ENCODE results near the gene THBS2.
"Not testable (repeated sequence)": the region's sequence is repeated elsewhere in the genome, so short reads cannot be mapped to it uniquely, and the experiment has no call there.

The THBS2 gene

GRCh38 chr6:169185011-169185521 lies 68.6 kb downstream of the THBS2 start:
- H3K36me3 Mint-ChIP-seq, result no peaks in the 10 kb centered on the region
- no peak overlapping the region for H3K27ac Mint-ChIP-seq
- DNase-seq (ENCODE audit: low spot score in 2 of 2), result no peak
- H3K4me3 Mint-ChIP-seq, result no peak overlapping the region
- H3K4me1 Mint-ChIP-seq, result peaks cover 7% of the 10 kb centered on the region
- H3K9me3 Mint-ChIP-seq, result no peaks in the 10 kb centered on the region
- ATAC-seq, result no peak

DNA sequence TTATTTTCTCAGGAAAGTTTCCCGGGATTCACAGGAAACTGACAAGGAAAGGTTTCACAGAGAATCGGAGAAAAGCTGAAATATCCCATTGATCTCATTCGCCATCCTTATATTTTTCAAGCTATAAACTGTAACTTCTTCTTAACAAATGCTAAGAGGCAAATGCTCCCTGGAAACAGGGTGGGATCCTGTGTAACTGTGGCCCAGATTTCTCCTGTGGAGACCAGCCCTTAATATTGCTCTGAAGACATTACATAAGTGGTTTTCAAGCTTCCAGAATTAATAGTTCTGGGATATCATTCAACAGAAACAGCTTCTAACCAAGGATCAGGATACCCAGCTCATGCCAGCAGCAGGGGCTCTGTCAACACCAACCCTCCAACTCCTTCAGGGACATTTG lies 69.2 kb downstream of the THBS2 start:
- no peak overlapping the region for H3K4me3 Mint-ChIP-seq
- DNase-seq (ENCODE audit: low spot score in 2 of 2) (no peak), ATAC-seq (no peak)
- no peaks in the 10 kb centered on the region for H3K36me3 Mint-ChIP-seq
- no peaks in the 10 kb centered on the region for H3K9me3 Mint-ChIP-seq
- peaks cover 7% of the 10 kb centered on the region for H3K4me1 Mint-ChIP-seq
- no peak overlapping the region for H3K27ac Mint-ChIP-seq

GRCh38 chr6:169183233-169183632 lies 70.4 kb downstream of the THBS2 start:
- Mint-ChIP-seq H3K36me3 (no peaks in the 10 kb centered on the region), H3K9me3 (no peaks in the 10 kb centered on the region), H3K4me1 (peaks cover 5% of the 10 kb centered on the region), H3K4me3 (no peak overlapping the region), H3K27ac (no peak overlapping the region)
- DNase-seq (ENCODE audit: low spot score in 2 of 2) (no peak), ATAC-seq (no peak)

DNA sequence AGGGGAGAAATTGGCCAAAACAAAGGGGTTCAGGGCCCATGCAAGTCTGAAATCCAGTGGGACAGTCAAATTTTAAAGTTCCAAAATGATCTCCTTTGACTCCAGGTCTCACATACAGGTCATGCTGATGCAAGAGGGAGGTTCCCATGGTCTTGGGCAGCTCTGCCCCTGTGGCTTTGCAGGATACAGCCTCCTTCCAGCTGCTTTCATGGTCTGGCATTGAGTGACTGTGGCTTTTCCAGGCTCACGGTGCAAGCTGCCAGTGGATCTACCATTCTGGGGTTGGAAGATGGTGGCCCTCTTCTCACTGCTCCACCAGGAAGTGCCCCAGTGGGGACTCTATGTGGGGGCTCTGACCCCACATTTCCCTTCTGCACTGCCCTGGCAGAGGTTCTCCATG lies 73.8 kb downstream of the THBS2 start:
- not testable (repeated sequence) for H3K9me3 Mint-ChIP-seq; H3K27ac Mint-ChIP-seq; DNase-seq (ENCODE audit: low spot score in 2 of 2); H3K4me3 Mint-ChIP-seq; ATAC-seq; H3K4me1 Mint-ChIP-seq; H3K36me3 Mint-ChIP-seq

DNA sequence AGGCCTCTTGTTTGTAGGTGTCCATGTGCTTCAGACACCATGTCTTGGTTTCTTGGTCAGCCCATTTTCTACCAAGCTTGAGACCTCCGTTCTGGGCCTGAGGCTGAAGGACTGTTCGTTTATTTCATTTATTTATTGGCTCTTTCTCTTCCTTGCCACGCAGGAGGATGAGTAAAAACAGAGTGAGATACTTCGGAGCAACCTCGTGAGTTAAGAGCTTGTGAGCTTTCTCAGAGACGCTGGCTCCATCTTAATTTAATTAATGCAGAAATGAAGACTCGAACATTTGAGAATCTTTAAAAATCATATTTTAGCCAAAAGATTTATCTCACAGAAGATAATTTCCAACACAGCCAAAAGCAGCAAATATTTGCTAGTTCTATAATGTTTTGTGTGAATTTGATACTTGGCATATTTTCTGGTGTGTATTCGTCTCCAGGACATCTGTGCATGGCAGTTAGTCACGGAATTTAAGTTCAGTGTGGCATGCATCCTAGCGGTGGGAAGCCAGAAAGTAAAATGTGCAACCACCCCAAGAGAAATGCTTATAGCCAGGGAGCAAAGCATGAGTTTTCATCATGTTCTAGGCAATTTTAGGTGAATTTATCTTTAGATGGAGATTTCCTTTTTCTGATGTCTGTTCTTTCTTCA lies 76.0 kb downstream of the THBS2 start:
- ATAC-seq, result no peak
- Mint-ChIP-seq H3K27ac (no peak overlapping the region), H3K36me3 (no peaks in the 10 kb centered on the region), H3K9me3 (no peaks in the 10 kb centered on the region), H3K4me1 (no peaks in the 10 kb centered on the region), H3K4me3 (no peak overlapping the region)
- DNase-seq (ENCODE audit: low spot score in 2 of 2), result no peak

DNA sequence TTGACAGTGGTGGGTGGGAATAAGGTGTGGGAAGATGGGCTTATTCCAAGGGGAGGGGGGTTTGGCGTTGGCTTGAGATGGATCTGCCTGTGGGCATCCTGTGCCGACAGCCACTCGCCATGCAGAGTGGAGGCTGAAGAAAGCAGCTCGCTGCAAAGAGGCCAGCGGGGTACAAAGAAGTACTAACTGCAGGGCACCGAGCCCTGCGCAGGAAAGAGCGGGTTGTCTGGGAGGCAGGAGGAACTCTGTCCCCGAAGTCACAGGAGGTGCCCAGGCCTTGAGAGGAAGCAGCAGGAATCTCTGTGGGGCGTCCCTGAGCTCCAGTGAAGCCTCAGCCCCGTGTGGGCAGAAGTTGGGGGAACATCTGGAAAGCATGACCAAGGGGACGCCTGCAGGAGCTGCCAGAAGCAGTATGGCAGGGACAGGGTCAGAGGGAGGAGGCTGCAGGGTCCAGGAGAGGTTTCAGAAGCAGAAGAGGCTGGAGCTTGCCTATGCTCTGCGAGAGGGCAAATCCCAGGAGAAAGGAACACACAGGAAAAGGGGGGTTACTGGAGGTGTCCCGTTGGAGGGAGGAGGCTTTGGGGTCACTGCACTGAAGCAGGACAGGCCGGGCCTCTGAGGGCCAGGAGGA lies 77.2 kb downstream of the THBS2 start:
- no peak overlapping the region for H3K4me3 Mint-ChIP-seq
- H3K9me3 Mint-ChIP-seq, result no peaks in the 10 kb centered on the region
- H3K27ac Mint-ChIP-seq, result no peak overlapping the region
- no peaks in the 10 kb centered on the region for H3K36me3 Mint-ChIP-seq
- DNase-seq (ENCODE audit: low spot score in 2 of 2), result no peak
- no peak for ATAC-seq
- H3K4me1 Mint-ChIP-seq, result no peaks in the 10 kb centered on the region

- H3K4me1 Mint-ChIP-seq, result no peaks in the 10 kb centered on the region
- no peak for ATAC-seq
- no peaks in the 10 kb centered on the region for H3K9me3 Mint-ChIP-seq
- no peak overlapping the region for H3K4me3 Mint-ChIP-seq
- H3K36me3 Mint-ChIP-seq, result no peaks in the 10 kb centered on the region
- no peak for DNase-seq (ENCODE audit: low spot score in 2 of 2)
- no peak overlapping the region for H3K27ac Mint-ChIP-seq
Observed at GRCh38 chr6:169175360-169175887, 78.2 kb downstream of the THBS2 start.

DNA sequence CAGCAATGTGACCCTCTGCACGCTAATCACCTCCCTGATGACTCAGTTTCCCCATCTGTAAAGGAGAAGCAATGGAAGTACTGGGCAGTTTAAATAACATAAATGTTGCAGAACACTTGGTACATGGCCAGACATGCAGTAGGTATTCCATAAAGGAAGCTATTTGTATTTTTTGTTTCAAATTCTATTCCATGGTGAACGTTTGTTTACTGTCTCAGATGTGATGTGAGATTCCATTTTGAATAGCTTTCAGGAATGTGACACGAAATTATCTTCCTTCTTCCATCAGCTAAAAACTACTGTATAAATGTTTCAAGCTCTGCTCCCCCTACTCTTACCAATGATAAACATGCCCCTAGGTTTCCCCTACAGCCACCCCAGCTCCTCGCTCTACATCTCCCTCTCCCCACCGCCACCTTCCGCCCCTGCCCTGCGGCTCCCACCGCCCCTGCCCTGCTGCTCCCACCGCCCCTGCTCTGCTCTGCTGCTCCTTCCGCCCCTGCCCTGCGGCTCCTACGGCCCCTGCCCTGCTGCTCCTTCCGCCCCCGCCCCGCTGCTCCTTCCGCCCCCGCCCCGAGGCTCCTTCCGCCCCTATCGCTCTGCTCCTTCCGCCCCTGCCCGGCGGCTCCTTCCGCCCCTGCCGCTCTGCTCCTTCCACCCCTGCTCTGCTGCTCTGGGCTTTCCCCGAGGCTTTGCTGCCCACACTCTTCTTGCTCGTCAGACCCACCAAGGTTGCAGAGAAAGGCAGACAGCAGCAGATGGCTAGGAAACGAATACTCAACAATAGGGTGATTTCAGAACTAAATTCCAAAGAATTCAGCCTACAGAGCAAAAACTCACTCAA lies 78.9 kb downstream of the THBS2 start:
- Mint-ChIP-seq H3K4me1 (no peaks in the 10 kb centered on the region), H3K9me3 (no peaks in the 10 kb centered on the region), H3K4me3 (no peak overlapping the region), H3K27ac (no peak overlapping the region), H3K36me3 (no peaks in the 10 kb centered on the region)
- DNase-seq (ENCODE audit: low spot score in 2 of 2), result no peak
- ATAC-seq, result no peak

DNA sequence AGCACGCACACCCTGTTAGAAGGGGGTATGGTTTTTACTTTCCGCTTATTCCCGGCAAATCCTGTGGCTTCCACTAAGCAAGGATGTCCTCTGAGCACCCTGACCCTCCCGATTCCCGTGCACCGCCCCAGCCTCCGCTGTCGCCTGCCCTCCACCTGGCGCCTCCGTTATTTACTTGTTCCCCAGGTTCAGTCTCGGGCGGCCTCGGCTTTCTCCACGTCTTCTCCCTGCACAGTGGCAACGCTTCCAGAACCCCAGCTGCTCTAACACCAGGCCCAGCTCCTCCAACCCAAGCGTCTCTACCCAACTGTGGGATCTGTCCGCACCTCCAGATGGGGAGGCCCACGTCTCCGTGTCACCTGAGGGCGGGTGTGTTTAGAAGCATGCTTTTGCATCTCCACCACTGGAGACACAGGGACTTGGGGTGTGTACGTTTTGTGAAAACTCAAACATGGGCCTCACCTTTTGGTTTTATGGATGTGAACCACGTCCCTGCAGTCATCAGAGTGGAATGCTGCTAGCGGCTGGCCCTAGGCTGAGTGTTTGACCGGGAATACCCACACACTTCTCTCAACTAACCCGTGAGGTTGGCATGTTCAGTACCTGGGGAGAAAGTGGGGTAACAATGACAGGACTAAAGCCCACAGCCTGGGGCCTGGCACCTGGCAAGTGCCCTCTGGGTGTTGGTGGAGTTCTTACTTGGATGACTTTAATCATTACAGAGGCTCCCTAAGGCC lies 79.9 kb downstream of the THBS2 start:
- Mint-ChIP-seq H3K4me3 (no peak overlapping the region), H3K27ac (no peak overlapping the region), H3K4me1 (no peaks in the 10 kb centered on the region), H3K36me3 (no peaks in the 10 kb centered on the region), H3K9me3 (no peaks in the 10 kb centered on the region)
- no peak for DNase-seq (ENCODE audit: low spot score in 2 of 2)
- ATAC-seq, result no peak

DNA sequence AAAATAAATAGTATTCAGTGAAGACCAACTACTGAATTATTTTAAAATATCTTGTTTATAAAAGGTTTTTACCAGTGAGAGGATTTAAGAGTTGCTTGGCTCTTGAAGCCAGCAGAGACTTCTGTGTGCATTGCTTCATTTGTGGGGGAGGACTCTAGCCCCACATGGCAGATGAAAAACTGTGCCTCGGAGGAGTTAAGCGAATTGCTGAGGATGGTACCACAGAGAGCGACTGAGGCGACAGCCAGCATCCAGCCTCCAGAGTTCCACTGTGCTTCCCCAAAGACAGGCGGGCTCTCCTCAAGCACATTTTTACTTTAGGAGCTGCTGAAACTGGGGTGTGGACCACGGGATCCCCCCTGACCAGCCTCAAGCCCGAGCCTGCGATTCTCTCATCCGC lies 80.7 kb downstream of the THBS2 start:
- ATAC-seq (no peak), DNase-seq (ENCODE audit: low spot score in 2 of 2) (no peak)
- Mint-ChIP-seq H3K27ac (no peak overlapping the region), H3K36me3 (no peaks in the 10 kb centered on the region), H3K4me3 (no peak overlapping the region), H3K9me3 (no peaks in the 10 kb centered on the region), H3K4me1 (no peaks in the 10 kb centered on the region)

GRCh38 chr6:169172456-169172855 lies 81.2 kb downstream of the THBS2 start:
- DNase-seq (ENCODE audit: low spot score in 2 of 2) (no peak), ATAC-seq (no peak)
- Mint-ChIP-seq H3K4me1 (no peaks in the 10 kb centered on the region), H3K36me3 (no peaks in the 10 kb centered on the region), H3K27ac (no peak overlapping the region), H3K9me3 (no peaks in the 10 kb centered on the region), H3K4me3 (no peak overlapping the region)

DNA sequence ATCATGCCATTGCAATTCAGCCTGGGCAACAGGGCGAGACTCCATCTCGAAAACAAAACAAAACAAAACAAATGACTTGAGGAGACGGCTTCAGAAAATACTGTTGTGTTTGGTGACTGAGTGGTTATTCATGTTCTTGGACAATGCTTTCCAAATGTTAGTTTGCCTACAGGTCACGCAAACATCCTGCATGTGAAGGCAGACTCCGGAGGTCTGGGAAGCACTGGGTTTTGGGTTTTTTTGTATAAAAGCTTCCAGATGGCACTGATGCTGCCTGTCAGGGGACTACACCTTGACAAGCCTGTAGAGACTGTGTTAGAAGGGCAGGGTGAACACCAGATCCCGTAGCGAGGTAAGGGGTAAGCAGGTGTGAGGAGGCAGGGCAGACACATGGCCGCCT lies 81.7 kb downstream of the THBS2 start:
- H3K4me3 Mint-ChIP-seq, result no peak overlapping the region
- H3K4me1 Mint-ChIP-seq, result no peaks in the 10 kb centered on the region
- H3K9me3 Mint-ChIP-seq, result no peaks in the 10 kb centered on the region
- no peaks in the 10 kb centered on the region for H3K36me3 Mint-ChIP-seq
- no peak overlapping the region for H3K27ac Mint-ChIP-seq
- DNase-seq (ENCODE audit: low spot score in 2 of 2) (no peak), ATAC-seq (no peak)

DNA sequence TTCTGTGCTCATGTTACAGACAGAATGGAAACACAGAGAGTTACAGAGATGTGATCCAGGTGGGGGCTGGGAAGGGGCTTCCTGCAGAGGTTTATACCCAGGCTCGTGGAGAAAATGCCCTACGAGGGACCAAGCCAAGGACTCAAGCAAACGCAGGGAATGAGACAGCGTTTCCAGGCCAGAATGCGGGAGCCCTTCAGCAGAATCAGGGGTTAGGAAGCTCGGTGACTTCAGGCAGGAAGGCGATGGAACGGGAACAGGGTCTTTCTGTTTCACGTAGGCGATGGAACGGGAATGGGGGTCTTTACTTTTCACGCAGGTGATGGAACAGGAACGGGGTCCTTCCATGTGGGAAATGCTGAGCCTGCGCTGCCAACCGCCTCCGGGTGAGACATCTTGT lies 82.6 kb downstream of the THBS2 start:
- Mint-ChIP-seq H3K36me3 (no peaks in the 10 kb centered on the region), H3K27ac (no peak overlapping the region), H3K4me3 (no peak overlapping the region), H3K9me3 (no peaks in the 10 kb centered on the region), H3K4me1 (no peaks in the 10 kb centered on the region)
- ATAC-seq (no peak), DNase-seq (ENCODE audit: low spot score in 2 of 2) (no peak)

- H3K9me3 Mint-ChIP-seq, result no peaks in the 10 kb centered on the region
- DNase-seq (ENCODE audit: low spot score in 2 of 2) (no peak), ATAC-seq (no peak)
- H3K36me3 Mint-ChIP-seq, result no peaks in the 10 kb centered on the region
- H3K4me3 Mint-ChIP-seq, result no peak overlapping the region
- no peak overlapping the region for H3K27ac Mint-ChIP-seq
- H3K4me1 Mint-ChIP-seq, result no peaks in the 10 kb centered on the region
Observed at GRCh38 chr6:169170583-169170955, 83.1 kb downstream of the THBS2 start.

GRCh38 chr6:169169941-169170582 lies 83.6 kb downstream of the THBS2 start:
- Mint-ChIP-seq H3K36me3 (no peaks in the 10 kb centered on the region), H3K4me1 (no peaks in the 10 kb centered on the region), H3K9me3 (no peaks in the 10 kb centered on the region), H3K27ac (no peak overlapping the region), H3K4me3 (no peak overlapping the region)
- ATAC-seq (no peak), DNase-seq (ENCODE audit: low spot score in 2 of 2) (no peak)

Data from stimulated activated effector memory CD8-positive, alpha-beta T cell treated with anti-CD3 and anti-CD28 coated beads, Interleukin-12 subunit alpha, Interleukin-12 subunit beta, amount 100 ng/mL, for 72 hours (primary cell).